ENCODE results near the gene XBP1.

- TF ChIP-seq POLR2AphosphoS5 (IDR thresholded peaks at IDR 0.05; ENCODE audit: low read depth, low read length) (no peak), MAX (IDR thresholded peaks at IDR 0.05) (no peak), JUND (IDR thresholded peaks at IDR 0.05) (no peak), RAD21 (IDR thresholded peaks at IDR 0.05; ENCODE audit: low read depth) (no peak)
- TF ChIP-seq, protein P1, sequence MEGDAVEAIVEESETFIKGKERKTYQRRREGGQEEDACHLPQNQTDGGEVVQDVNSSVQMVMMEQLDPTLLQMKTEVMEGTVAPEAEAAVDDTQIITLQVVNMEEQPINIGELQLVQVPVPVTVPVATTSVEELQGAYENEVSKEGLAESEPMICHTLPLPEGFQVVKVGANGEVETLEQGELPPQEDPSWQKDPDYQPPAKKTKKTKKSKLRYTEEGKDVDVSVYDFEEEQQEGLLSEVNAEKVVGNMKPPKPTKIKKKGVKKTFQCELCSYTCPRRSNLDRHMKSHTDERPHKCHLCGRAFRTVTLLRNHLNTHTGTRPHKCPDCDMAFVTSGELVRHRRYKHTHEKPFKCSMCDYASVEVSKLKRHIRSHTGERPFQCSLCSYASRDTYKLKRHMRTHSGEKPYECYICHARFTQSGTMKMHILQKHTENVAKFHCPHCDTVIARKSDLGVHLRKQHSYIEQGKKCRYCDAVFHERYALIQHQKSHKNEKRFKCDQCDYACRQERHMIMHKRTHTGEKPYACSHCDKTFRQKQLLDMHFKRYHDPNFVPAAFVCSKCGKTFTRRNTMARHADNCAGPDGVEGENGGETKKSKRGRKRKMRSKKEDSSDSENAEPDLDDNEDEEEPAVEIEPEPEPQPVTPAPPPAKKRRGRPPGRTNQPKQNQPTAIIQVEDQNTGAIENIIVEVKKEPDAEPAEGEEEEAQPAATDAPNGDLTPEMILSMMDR (IDR thresholded peaks at IDR 0.05 in 2 of 3, conservative IDR thresholded peaks at IDR 0.05 in 1 of 3; ENCODE audit: borderline replicate concordance in 1 of 3, insufficient read depth in 1 of 3, low read depth in 2 of 3, low read length in 2 of 3): no peak
Observed at GRCh38 chr22:28766628-28767027, 33.7 kb downstream of the XBP1 start.
